ENCODE data around the gene MAP2K2.

Gene MAP2K2

DNA sequence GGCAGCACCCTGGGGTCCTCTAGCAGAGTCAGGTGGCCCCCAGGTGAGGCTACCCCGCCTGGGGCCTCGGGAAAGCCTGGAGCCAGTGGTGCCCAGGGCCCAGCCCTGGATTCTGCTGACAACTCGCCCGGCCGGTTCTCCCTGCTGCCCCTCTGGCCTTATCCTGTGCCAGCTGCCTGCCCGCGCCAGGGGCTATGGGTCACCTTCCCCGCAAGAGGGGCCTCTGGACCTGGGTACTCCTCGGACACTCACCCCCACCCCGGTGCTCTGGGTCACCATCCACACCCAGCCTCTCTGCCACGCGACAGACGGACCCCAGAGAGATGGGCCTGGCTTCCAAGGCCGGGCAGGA, 81.2 kb downstream of the MAP2K2 start:
- CTCF ChIA-PET, result no interaction called here
- Histone ChIP-seq H3K9me3 (ENCODE audit: control insufficient read depth, insufficient read depth, low read depth, low read length) (no peaks in the 10 kb centered on the region), H3K27ac (ENCODE audit: extremely low read depth, low read depth, low read length) (no peak overlapping the region), H3K4me1 (ENCODE audit: control insufficient read depth, insufficient read depth, low read length) (no peaks in the 10 kb centered on the region), H3K36me3 (ENCODE audit: control insufficient read depth in 2 of 2, insufficient read depth in 1 of 2, low read length in 2 of 2) (peaks cover 5 to 8% of the 10 kb centered on the region in 2 experiments; a peak in 2 of 3 replicates), H3K4me3 (ENCODE audit: low read depth, low read length) (no peak overlapping the region)
- TF ChIP-seq, protein P1, sequence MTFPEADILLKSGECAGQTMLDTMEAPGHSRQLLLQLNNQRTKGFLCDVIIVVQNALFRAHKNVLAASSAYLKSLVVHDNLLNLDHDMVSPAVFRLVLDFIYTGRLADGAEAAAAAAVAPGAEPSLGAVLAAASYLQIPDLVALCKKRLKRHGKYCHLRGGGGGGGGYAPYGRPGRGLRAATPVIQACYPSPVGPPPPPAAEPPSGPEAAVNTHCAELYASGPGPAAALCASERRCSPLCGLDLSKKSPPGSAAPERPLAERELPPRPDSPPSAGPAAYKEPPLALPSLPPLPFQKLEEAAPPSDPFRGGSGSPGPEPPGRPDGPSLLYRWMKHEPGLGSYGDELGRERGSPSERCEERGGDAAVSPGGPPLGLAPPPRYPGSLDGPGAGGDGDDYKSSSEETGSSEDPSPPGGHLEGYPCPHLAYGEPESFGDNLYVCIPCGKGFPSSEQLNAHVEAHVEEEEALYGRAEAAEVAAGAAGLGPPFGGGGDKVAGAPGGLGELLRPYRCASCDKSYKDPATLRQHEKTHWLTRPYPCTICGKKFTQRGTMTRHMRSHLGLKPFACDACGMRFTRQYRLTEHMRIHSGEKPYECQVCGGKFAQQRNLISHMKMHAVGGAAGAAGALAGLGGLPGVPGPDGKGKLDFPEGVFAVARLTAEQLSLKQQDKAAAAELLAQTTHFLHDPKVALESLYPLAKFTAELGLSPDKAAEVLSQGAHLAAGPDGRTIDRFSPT (tag by site-specific recombination; IDR thresholded peaks at IDR 0.05), result peak; percentile 66
- TF ChIP-seq ZNF335 (tag by site-specific recombination; conservative IDR thresholded peaks at IDR 0.05), result no peak
- TF ChIP-seq GLIS1 (tag by site-specific recombination; IDR thresholded peaks at IDR 0.05), result peak; percentile 25; the same call in 1 of the 2 replicates
- TF ChIP-seq, protein P2, sequence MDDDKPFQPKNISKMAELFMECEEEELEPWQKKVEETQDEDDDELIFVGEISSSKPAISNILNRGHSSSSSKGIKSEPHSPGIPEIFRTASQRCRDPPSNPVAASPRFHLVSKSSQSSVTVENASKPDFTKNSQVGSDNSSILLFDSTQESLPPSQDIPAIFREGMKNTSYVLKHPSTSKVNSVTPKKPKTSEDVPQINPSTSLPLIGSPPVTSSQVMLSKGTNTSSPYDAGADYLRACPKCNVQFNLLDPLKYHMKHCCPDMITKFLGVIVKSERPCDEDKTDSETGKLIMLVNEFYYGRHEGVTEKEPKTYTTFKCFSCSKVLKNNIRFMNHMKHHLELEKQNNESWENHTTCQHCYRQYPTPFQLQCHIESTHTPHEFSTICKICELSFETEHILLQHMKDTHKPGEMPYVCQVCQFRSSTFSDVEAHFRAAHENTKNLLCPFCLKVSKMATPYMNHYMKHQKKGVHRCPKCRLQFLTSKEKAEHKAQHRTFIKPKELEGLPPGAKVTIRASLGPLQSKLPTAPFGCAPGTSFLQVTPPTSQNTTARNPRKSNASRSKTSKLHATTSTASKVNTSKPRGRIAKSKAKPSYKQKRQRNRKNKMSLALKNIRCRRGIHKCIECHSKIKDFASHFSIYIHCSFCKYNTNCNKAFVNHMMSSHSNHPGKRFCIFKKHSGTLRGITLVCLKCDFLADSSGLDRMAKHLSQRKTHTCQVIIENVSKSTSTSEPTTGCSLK (tag by site-specific recombination; IDR thresholded peaks at IDR 0.05), result no peak
- TF ChIP-seq ZNF558 (tag by site-specific recombination; IDR thresholded peaks at IDR 0.05), result no peak
- TF ChIP-seq MEIS1 (CRISPR knock-in tag; IDR thresholded peaks at IDR 0.05; ENCODE audit: borderline replicate concordance), result no peak
- POLR2A ChIA-PET, result no interaction called here

DNA sequence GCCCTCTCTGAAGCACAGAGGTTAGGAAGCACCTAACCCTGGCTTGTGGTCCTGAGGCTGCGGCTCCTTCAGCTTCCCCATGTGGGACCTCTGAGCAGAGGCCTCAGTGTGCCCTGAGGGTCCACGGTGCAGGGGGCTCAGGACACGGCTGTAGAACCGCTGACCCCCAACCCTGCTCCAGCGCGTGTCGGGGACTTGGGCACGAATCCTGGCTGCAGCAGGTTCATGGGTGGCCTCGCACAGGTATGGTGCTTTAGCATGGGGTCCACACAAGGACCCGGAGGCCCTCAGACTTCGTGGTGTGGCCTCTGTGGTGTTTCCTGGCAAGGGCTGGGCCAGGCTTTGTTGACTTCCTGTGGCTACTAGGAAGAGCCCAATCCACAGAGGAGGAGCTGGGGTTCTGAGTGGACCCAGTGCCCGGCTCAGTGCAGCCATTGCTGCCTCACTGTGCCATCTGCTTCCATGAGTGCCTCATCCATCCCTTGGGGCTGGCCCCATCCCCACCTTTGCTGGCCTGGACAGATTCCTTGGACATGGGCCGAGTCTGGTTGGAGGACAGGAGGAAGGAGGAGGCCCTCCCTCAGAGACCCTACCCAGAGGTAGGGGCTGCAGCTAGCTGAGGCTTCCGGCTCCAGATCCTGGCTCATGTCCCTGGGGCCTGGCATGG, 81.7 kb downstream of the MAP2K2 start:
- H3K36me3 ChIP-seq (ENCODE audit: control insufficient read depth in 2 of 2, insufficient read depth in 1 of 2, low read length in 2 of 2), result peaks cover 5 to 13% of the 10 kb centered on the region in 2 experiments; a peak in 2 of 3 replicates
- H3K4me3 ChIP-seq (ENCODE audit: low read depth, low read length), result no peak overlapping the region
- no peaks in the 10 kb centered on the region for H3K9me3 ChIP-seq (ENCODE audit: control insufficient read depth, insufficient read depth, low read depth, low read length)
- ChIA-PET CTCF (no interaction called here), POLR2A (no interaction called here)
- H3K4me1 ChIP-seq (ENCODE audit: control insufficient read depth, insufficient read depth, low read length), result no peaks in the 10 kb centered on the region
- TF ChIP-seq ZNF544 (tag by site-specific recombination; IDR thresholded peaks at IDR 0.05) (no peak), ZNF76 (tag by site-specific recombination; IDR thresholded peaks at IDR 0.05; ENCODE audit: borderline replicate concordance, low read depth) (no peak), KLF16 (tag by site-specific recombination; IDR thresholded peaks at IDR 0.05) (no peak), ZNF785 (tag by site-specific recombination; IDR thresholded peaks at IDR 0.05) (no peak), GLI2 (tag by site-specific recombination; IDR thresholded peaks at IDR 0.05; ENCODE audit: borderline replicate concordance, low read depth) (no peak), ZXDB (tag by site-specific recombination; IDR thresholded peaks at IDR 0.05) (no peak), ZNF391 (tag by site-specific recombination; IDR thresholded peaks at IDR 0.05; ENCODE audit: borderline replicate concordance, low read depth) (no peak), ZNF521 (tag by site-specific recombination; IDR thresholded peaks at IDR 0.05) (no peak), ZNF626 (tag by site-specific recombination; IDR thresholded peaks at IDR 0.05) (no peak), BCL11B (tag by site-specific recombination; IDR thresholded peaks at IDR 0.05; ENCODE audit: low read depth) (no peak), BCL11A (tag by site-specific recombination; IDR thresholded peaks at IDR 0.05; ENCODE audit: low read depth) (no peak), ZFP37 (tag by site-specific recombination; IDR thresholded peaks at IDR 0.05) (no peak), ZNF416 (tag by site-specific recombination; IDR thresholded peaks at IDR 0.05) (no peak), SCRT2 (tag by site-specific recombination; IDR thresholded peaks at IDR 0.05) (no peak), ZNF423 (tag by site-specific recombination; IDR thresholded peaks at IDR 0.05) (no peak), ZNF830 (tag by site-specific recombination; IDR thresholded peaks at IDR 0.05; ENCODE audit: low read depth) (no peak), ZNF37A (tag by site-specific recombination; IDR thresholded peaks at IDR 0.05) (no peak)
- TF ChIP-seq, protein P3, sequence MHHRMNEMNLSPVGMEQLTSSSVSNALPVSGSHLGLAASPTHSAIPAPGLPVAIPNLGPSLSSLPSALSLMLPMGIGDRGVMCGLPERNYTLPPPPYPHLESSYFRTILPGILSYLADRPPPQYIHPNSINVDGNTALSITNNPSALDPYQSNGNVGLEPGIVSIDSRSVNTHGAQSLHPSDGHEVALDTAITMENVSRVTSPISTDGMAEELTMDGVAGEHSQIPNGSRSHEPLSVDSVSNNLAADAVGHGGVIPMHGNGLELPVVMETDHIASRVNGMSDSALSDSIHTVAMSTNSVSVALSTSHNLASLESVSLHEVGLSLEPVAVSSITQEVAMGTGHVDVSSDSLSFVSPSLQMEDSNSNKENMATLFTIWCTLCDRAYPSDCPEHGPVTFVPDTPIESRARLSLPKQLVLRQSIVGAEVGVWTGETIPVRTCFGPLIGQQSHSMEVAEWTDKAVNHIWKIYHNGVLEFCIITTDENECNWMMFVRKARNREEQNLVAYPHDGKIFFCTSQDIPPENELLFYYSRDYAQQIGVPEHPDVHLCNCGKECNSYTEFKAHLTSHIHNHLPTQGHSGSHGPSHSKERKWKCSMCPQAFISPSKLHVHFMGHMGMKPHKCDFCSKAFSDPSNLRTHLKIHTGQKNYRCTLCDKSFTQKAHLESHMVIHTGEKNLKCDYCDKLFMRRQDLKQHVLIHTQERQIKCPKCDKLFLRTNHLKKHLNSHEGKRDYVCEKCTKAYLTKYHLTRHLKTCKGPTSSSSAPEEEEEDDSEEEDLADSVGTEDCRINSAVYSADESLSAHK (tag by site-specific recombination; IDR thresholded peaks at IDR 0.05), result no peak
- no peak overlapping the region for H3K27ac ChIP-seq (ENCODE audit: extremely low read depth, low read depth, low read length)

Measured in HEK293 (cell line).